ENCODE data around the gene PRAMEF10.
"Not testable (repeated sequence)": the region's sequence is repeated elsewhere in the genome, so short reads cannot be mapped to it uniquely, and the experiment has no call there.

- TF ChIP-seq POLR2A, CTCF (IDR thresholded peaks at IDR 0.05): not testable (repeated sequence)
Observed at GRCh38 chr1:12921749-12922148, 23.7 kb upstream of the PRAMEF10 start.
